HepG2 (cell line): ENCODE data around the gene NHERF2. TPM values are rescaled to one million over a fixed set of nuclear protein-coding genes. Genes with fewer than 3 reads are reported as not detected.

ENCODE experiments used
- CCDC6 ChIP-seq: sonication (generic); formaldehyde crosslinking; IDR thresholded peaks from 2 replicates; pipeline ENCODE4 v1.8.1; 2022; ENCODE audit warnings: mild to moderate bottlenecking, missing genetic modification reagents, moderate library complexity
- ETV6 ChIP-seq: sonication (generic); formaldehyde crosslinking; conservative IDR thresholded peaks from 2 replicates; pipeline ENCODE4 v1.4.0; 2020; ENCODE audit warnings: missing genetic modification reagents
- HDAC6 ChIP-seq: fragments of 200-600 bp; sonication (generic); IDR thresholded peaks from 2 replicates; pipeline ENCODE4 v1.7.0; 2017; ENCODE audit warnings: mild to moderate bottlenecking, antibody characterized with exemption, low read length, low read depth
- KIAA2018 ChIP-seq: sonication (generic); formaldehyde crosslinking; IDR thresholded peaks from 2 replicates; pipeline ENCODE4 v1.5.0; 2020; ENCODE audit warnings: mild to moderate bottlenecking, missing genetic modification reagents, borderline replicate concordance
- MEIS2 ChIP-seq: sonication (generic); formaldehyde crosslinking; IDR thresholded peaks from 2 replicates; pipeline ENCODE4 v1.9.0; 2021; ENCODE audit warnings: mild to moderate bottlenecking, missing genetic modification reagents
- MZF1 ChIP-seq: sonication (generic); formaldehyde crosslinking; IDR thresholded peaks from 2 replicates; pipeline ENCODE4 v1.8.1; 2023; ENCODE audit warnings: mild to moderate bottlenecking, missing genetic modification reagents, borderline replicate concordance
- NR0B2 ChIP-seq: sonication (generic); formaldehyde crosslinking; IDR thresholded peaks from 2 replicates; pipeline ENCODE4 v1.4.0; 2020; ENCODE audit warnings: mild to moderate bottlenecking, missing genetic modification reagents
- POGK ChIP-seq: sonication (generic); formaldehyde crosslinking; conservative IDR thresholded peaks from 2 replicates; pipeline ENCODE4 v1.8.0; 2022; ENCODE audit warnings: mild to moderate bottlenecking, moderate library complexity, missing genetic modification reagents
- SMYD3 ChIP-seq: sonication (generic); formaldehyde crosslinking; IDR thresholded peaks from 2 replicates; pipeline ENCODE4 v1.8.1; 2023; ENCODE audit warnings: mild to moderate bottlenecking, missing genetic modification reagents
- TIGD3 ChIP-seq: sonication (generic); formaldehyde crosslinking; IDR thresholded peaks from 2 replicates; pipeline ENCODE4 v1.5.1; 2020; ENCODE audit warnings: mild to moderate bottlenecking, missing genetic modification reagents, borderline replicate concordance
- ZNF260 ChIP-seq: sonication (generic); formaldehyde crosslinking; IDR thresholded peaks from 2 replicates; pipeline ENCODE4 v1.4.0; 2020; ENCODE audit warnings: missing genetic modification reagents, low read depth, mild to moderate bottlenecking, borderline replicate concordance
- ZNF383 ChIP-seq: sonication (generic); formaldehyde crosslinking; IDR thresholded peaks from 2 replicates; pipeline ENCODE4 v1.4.0; 2020; ENCODE audit warnings: missing genetic modification reagents, mild to moderate bottlenecking, borderline replicate concordance
- ZNF451 ChIP-seq: sonication (generic); formaldehyde crosslinking; IDR thresholded peaks from 2 replicates; pipeline ENCODE4 v1.5.0; 2020; ENCODE audit warnings: mild to moderate bottlenecking, missing genetic modification reagents
- ZNF496 ChIP-seq: sonication (generic); formaldehyde crosslinking; IDR thresholded peaks from 2 replicates; pipeline ENCODE4 v1.8.1; 2023; ENCODE audit warnings: mild to moderate bottlenecking, moderate library complexity, missing genetic modification reagents; ENCODE audit not compliant: insufficient replicate concordance
- polyA plus RNA-seq, 8 experiments: library from polyadenylated mRNA; depleted of rRNA in 3 of 8; stranded (reverse) in 7 of 8; unstranded in 1 of 8; fragments of >200 nt; fragmentation: Illumina TruSeq in 4 of 8; extraction: Trizol in 4 of 8; gene quantifications; 2 replicates each; pipeline versions ENCODE4 v1.2.1 to v1.2.3, GENCODE V29; 2011 to 2016; ENCODE audit warnings: low read depth in 4 of 8, missing spikeins in 1 of 8, mixed read lengths in 1 of 8; ENCODE audit not compliant: insufficient read depth in 1 of 8
- total RNA-seq, 5 experiments: library from RNA; depleted of rRNA; stranded (reverse); fragments of >200 nt; fragmentation: Illumina TruSeq; extraction: Trizol; gene quantifications; 2 replicates each; pipeline ENCODE4 v1.2.3, GENCODE V29; 2016; ENCODE audit warnings: low read depth in 1 of 5
- TF ChIP-seq, protein P1 (sequence below): IDR thresholded peaks from 2 replicates; pipeline ENCODE4 v1.6.1; 2012; ENCODE audit warnings: inconsistent platforms
- TF ChIP-seq, protein P2 (sequence below): sonication (generic); formaldehyde crosslinking; IDR thresholded peaks from 2 replicates; pipeline ENCODE4 v1.4.0; 2020; ENCODE audit warnings: missing genetic modification reagents; ENCODE audit errors: not compliant biosample characterization

Gene NHERF2
- total and polyA plus RNA-seq, 2 of the 13 experiments (the other 11 are each of a cell fraction or from before 2014, with no cell fraction given): 23.7 to 39.3 TPM

- TF ChIP-seq SMYD3 (CRISPR knock-in tag): no peak
- no peak for TF ChIP-seq NR0B2
- TF ChIP-seq TIGD3 (CRISPR knock-in tag): no peak
- TF ChIP-seq KIAA2018 (CRISPR knock-in tag): no peak
- TF ChIP-seq HDAC6: no peak
- TF ChIP-seq MEIS2 (CRISPR knock-in tag): no peak
- TF ChIP-seq ZNF260 (CRISPR knock-in tag): no peak
- no peak for TF ChIP-seq MZF1 (CRISPR knock-in tag)
- TF ChIP-seq, protein P1, sequence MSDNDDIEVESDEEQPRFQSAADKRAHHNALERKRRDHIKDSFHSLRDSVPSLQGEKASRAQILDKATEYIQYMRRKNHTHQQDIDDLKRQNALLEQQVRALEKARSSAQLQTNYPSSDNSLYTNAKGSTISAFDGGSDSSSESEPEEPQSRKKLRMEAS: 0 out of 2 replicates have a peak, but pooled peaks have one; percentile 32
- no peak for TF ChIP-seq ETV6 (CRISPR knock-in tag)
- TF ChIP-seq ZNF496 (CRISPR knock-in tag): no peak
- TF ChIP-seq ZNF383 (CRISPR knock-in tag): no peak
- TF ChIP-seq POGK (CRISPR knock-in tag): 0 out of 2 replicates have a peak, but pooled peaks have one; percentile 32
- TF ChIP-seq, protein P2, sequence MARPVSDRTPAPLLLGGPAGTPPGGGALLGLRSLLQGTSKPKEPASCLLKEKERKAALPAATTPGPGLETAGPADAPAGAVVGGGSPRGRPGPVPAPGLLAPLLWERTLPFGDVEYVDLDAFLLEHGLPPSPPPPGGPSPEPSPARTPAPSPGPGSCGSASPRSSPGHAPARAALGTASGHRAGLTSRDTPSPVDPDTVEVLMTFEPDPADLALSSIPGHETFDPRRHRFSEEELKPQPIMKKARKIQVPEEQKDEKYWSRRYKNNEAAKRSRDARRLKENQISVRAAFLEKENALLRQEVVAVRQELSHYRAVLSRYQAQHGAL (CRISPR knock-in tag): no peak
- TF ChIP-seq ZNF451 (CRISPR knock-in tag): no peak
- no peak for TF ChIP-seq CCDC6 (CRISPR knock-in tag)
Observed at GRCh38 chr16:1993731-1994131, 33.0 kb upstream of the NHERF2 start (continued).
